Measurements from ENCODE around the gene FATE1.
A peak's percentile ranks its signal among the peaks of the same experiment; 100 is the strongest.
"Not testable (repeated sequence)": the region's sequence is repeated elsewhere in the genome, so short reads cannot be mapped to it uniquely, and the experiment has no call there.

Gene FATE1

GRCh38 chrX:151715752-151716151, at the start of gene FATE1:
TSS of gene FATE1 (plus strand) at chrX:151716035. CDS start at chrX:151716120, 85 bp downstream.
- DNase-seq = no peak

- DNase-seq = no peak
Observed at GRCh38 chrX:151675121-151675746, 40.6 kb upstream of the FATE1 start.

GRCh38 chrX:151676196-151676595, 39.6 kb upstream of the FATE1 start:
- no peak for DNase-seq

GRCh38 chrX:151679798-151680402, 35.9 kb upstream of the FATE1 start:
- DNase-seq = no peak

GRCh38 chrX:151680805-151681204, 35.0 kb upstream of the FATE1 start:
- DNase-seq = peak; percentile 50

- no peak for DNase-seq
Observed at GRCh38 chrX:151687635-151688034, 28.2 kb upstream of the FATE1 start.

- DNase-seq = no peak
Observed at GRCh38 chrX:151688695-151689094, 27.1 kb upstream of the FATE1 start.

GRCh38 chrX:151692825-151693224, 23.0 kb upstream of the FATE1 start:
- no peak for DNase-seq

GRCh38 chrX:151694121-151694520, 21.7 kb upstream of the FATE1 start:
- DNase-seq = no peak

GRCh38 chrX:151694661-151695582, 20.9 kb upstream of the FATE1 start, which contains the start of gene PRRG3:
TSS of gene PRRG3 (plus strand) at chrX:151695458. CDS start at chrX:151698815, 3,357 bp downstream.
- DNase-seq = no peak

GRCh38 chrX:151695583-151696340, 20.1 kb upstream of the FATE1 start:
- DNase-seq = no peak

GRCh38 chrX:151697082-151697481, 18.8 kb upstream of the FATE1 start:
- not testable (repeated sequence) for DNase-seq

GRCh38 chrX:151697522-151697921, 18.3 kb upstream of the FATE1 start:
- DNase-seq = no peak

- DNase-seq = no peak
Observed at GRCh38 chrX:151698485-151698884, 17.4 kb upstream of the FATE1 start.

- DNase-seq = no peak
Observed at GRCh38 chrX:151699746-151700145, 16.1 kb upstream of the FATE1 start.

- DNase-seq = no peak
Observed at GRCh38 chrX:151700581-151700980, 15.3 kb upstream of the FATE1 start.

- no peak for DNase-seq
Observed at GRCh38 chrX:151701071-151701470, 14.8 kb upstream of the FATE1 start.

GRCh38 chrX:151701531-151701930, 14.3 kb upstream of the FATE1 start:
- no peak for DNase-seq

GRCh38 chrX:151702026-151702714, 13.7 kb upstream of the FATE1 start:
- no peak for DNase-seq

- no peak for DNase-seq
Observed at GRCh38 chrX:151702741-151703340, 13.0 kb upstream of the FATE1 start.

- DNase-seq = no peak
Observed at GRCh38 chrX:151703487-151703886, 12.3 kb upstream of the FATE1 start.
